GM12874 (cell line): Measurements from ENCODE around the gene CCDC154.

Experiments used
- TF ChIP-seq, protein P1 (sequence below): IDR thresholded peaks from 2 replicates; pipeline ENCODE4 v1.5.1; 2011; ENCODE audit warnings: low read depth, mild to moderate bottlenecking, control low read depth, low read length, moderate library complexity; ENCODE audit not compliant: insufficient read depth

Gene CCDC154

DNA sequence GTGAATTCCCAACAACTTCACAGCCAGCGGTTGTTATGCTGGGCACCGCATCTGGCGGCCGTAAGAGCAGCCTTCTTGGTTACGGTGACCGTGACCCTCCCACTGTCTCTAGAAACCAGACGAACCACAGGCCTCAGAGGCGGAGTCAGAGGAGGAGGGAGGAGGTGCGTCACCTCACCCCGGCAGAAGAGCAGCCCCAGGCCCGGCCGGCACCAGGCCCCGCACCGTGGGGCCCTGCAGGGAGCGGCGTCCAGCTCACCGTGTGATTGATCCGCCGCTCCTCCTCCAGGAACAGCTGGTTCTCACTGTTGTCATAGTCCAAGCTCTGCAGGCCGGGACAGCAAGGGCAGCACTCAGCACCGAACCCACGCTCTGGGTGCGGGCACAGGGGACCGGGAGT is 16.8 kb upstream of the CCDC154 start:
- TF ChIP-seq, protein P1, sequence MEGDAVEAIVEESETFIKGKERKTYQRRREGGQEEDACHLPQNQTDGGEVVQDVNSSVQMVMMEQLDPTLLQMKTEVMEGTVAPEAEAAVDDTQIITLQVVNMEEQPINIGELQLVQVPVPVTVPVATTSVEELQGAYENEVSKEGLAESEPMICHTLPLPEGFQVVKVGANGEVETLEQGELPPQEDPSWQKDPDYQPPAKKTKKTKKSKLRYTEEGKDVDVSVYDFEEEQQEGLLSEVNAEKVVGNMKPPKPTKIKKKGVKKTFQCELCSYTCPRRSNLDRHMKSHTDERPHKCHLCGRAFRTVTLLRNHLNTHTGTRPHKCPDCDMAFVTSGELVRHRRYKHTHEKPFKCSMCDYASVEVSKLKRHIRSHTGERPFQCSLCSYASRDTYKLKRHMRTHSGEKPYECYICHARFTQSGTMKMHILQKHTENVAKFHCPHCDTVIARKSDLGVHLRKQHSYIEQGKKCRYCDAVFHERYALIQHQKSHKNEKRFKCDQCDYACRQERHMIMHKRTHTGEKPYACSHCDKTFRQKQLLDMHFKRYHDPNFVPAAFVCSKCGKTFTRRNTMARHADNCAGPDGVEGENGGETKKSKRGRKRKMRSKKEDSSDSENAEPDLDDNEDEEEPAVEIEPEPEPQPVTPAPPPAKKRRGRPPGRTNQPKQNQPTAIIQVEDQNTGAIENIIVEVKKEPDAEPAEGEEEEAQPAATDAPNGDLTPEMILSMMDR: no peak

GRCh38 chr16:1460602-1461138 is 16.3 kb upstream of the CCDC154 start:
- TF ChIP-seq, protein P1: no peak

DNA sequence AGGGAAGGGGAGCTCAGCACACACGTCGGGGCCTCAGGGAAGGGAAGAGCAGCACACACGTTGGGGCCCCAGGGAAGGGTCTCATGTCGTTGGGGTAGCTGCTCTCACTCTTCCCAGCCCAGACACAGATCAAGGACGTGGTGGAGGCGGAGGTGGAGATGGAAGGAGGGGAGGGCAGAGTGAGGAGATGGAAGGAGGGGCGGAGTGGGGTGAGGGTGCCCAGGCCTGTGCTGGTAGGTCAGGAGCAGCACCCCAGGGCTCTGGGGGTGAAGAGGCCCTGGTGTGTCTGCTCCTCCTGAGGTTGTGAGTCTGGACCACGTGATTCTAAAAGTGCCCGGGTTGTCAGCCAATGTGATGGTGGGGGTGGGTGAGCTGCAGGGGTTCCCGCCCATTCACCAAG is 15.6 kb upstream of the CCDC154 start:
- TF ChIP-seq, protein P1: no peak

- TF ChIP-seq, protein P1: no peak
Measured at GRCh38 chr16:1458977-1459341, 14.6 kb upstream of the CCDC154 start.

- TF ChIP-seq, protein P1: no peak
Measured at GRCh38 chr16:1458336-1458976, 14.1 kb upstream of the CCDC154 start.

DNA sequence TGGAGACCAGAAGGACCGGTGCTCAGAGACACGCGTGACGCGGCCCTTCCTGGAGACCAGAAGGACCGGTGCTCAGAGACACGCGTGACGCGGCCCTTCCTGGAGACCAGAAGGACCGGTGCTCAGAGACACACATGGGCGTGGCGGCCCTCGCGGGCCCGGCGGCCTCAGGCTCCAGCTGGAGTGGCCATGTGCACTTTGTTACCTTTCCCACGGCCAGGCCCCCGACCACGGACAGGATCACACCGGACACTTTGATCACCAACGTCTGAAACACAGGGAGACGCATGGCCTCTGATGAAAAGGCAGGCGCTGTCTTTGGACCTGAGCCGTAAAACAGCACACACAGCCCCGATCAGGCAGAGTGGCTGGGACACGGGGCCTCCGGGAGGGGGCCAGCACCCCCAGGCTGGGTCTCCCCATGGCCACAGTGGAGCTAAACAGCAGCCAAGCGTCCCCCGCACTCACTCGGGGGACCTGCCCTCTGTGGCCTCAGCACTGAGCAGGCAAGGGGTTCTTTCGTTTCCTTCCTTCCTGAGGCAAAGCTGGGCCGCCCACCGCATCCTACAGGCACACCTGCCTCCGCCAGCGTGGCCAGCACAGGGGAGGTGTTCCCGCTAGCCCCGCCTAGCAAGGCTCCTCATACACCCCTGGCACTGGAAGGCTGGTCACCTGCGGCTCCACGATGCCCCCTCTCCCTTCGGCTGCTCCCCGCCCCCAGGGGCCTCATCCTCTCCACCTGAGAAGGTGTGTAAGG is 13.3 kb upstream of the CCDC154 start:
- TF ChIP-seq, protein P1: no peak

DNA sequence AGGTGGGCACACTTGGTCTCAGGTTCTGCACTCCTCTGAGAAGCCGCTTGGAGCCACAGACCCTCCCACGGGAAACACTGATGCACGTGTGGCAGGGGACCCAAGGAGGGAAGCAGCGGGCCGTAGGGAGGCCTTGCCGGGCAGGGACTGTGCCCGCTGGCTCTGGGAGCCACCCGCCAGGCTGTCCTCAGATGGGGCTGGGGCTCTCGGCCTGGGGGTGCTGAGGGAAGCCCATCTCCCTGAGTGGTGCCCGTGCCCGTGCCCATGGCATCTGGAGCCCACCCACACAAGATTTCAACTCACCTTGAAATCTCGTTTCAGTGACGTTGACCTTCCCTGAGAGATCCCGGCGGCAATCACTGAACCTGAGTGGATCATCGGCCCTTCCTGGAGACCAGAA is 12.6 kb upstream of the CCDC154 start:
- TF ChIP-seq, protein P1: no peak
